ENCODE measurements around the gene AR. TPM values are rescaled to one million over a fixed set of nuclear protein-coding genes. Genes with fewer than 3 reads are reported as not detected.

AR gene
- total and polyA plus RNA-seq, 9 of the 15 experiments (the other 6 are each of a cell fraction or from before 2014, with no cell fraction given), result 0.01 to 0.04 (median 0.01) TPM; not detected in 6

- BruUV-seq (replicated peaks), result no TSS peak
- WGBS (ENCODE audit: insufficient coverage, low coverage, missing lambda C conversion rate), result 0% methylated on average over 3 of the region's 3 CpGs
Measured at GRCh38 chrX:67596839-67597790, 53.3 kb downstream of the AR start.

More at GRCh38 chrX:67596839-67597790, 53.3 kb downstream of the AR start:
- H3K36me3 ChIP-seq (ENCODE audit: control insufficient read depth, insufficient read depth, low read length), result no peaks in the 10 kb centered on the region
- no peak overlapping the region for H3K4me2 ChIP-seq (ENCODE audit: insufficient read depth, low read length)
- no peak for DNase-seq (ENCODE audit: extremely low read depth in 1 of 4, low spot score in 3 of 4)
- no peaks in the 10 kb centered on the region for H3K4me1 ChIP-seq (replicated peaks in 1 of 2; ENCODE audit: control insufficient read depth in 2 of 2, insufficient read depth in 2 of 2, low read length in 2 of 2)
- ChIA-PET CTCF (ENCODE audit: low intra/inter-chr PET ratio) (no interaction called here), POLR2A (no interaction called here)
- no peak for ATAC-seq
- H3K4me3 ChIP-seq, result no peak overlapping the region
- intact Hi-C loops (cut with micrococcal nuclease), result no loop called here
- in situ Hi-C loops (cut with MboI), result no loop called here
- no peaks in the 10 kb centered on the region for H3K27me3 ChIP-seq (ENCODE audit: control insufficient read depth in 2 of 2, insufficient read depth in 2 of 2, low read length in 2 of 2)
- H4K20me1 ChIP-seq (replicated peaks; ENCODE audit: control insufficient read depth, insufficient read depth, low read length), result no peaks in the 10 kb centered on the region
- FAIRE-seq, result no peak
- H3K9me1 ChIP-seq (ENCODE audit: control insufficient read depth, insufficient read depth, low read length), result no peaks in the 10 kb centered on the region
- H2AFZ ChIP-seq (ENCODE audit: low read depth, low read length), result no peak overlapping the region
- H3K9ac ChIP-seq (ENCODE audit: insufficient read depth in 1 of 2, low read depth in 2 of 2, low read length in 2 of 2), result no peak overlapping the region
- H3K27ac ChIP-seq (ENCODE audit: extremely low read depth, low read depth, low read length), result no peak overlapping the region
- no peaks in the 10 kb centered on the region for H3K9me3 ChIP-seq (replicated peaks; ENCODE audit: control insufficient read depth, insufficient read depth, low read depth, low read length)
- TF ChIP-seq LEF1 (IDR thresholded peaks at IDR 0.05), result no peak
- no peak for TF ChIP-seq SPI1 (IDR thresholded peaks at IDR 0.05; ENCODE audit: borderline replicate concordance, low read depth, low read length)
- no peak for TF ChIP-seq ZBTB33 (CRISPR knock-in tag; IDR thresholded peaks at IDR 0.05)
- TF ChIP-seq RBM39 (optimal IDR thresholded peaks at IDR 0.05; ENCODE audit: low read depth, low read length), result no peak
- no peak for TF ChIP-seq BRCA1 (IDR thresholded peaks at IDR 0.05)
- TF ChIP-seq BRCA1 (CRISPR knock-in tag; IDR thresholded peaks at IDR 0.05), result no peak
- no peak for TF ChIP-seq ZBTB26 (CRISPR knock-in tag; IDR thresholded peaks at IDR 0.05)
- TF ChIP-seq ZNF668 (CRISPR knock-in tag; IDR thresholded peaks at IDR 0.05), result no peak
- no peak for TF ChIP-seq SP2 (IDR thresholded peaks at IDR 0.05; ENCODE audit: extremely low read depth, low read depth, low read length, poor library complexity, severe bottlenecking)
- no peak for TF ChIP-seq FOXO4 (CRISPR knock-in tag; IDR thresholded peaks at IDR 0.05)
- no peaks in the 10 kb centered on the region for H3K79me2 ChIP-seq (ENCODE audit: control insufficient read depth, insufficient read depth, low read length)

Measured in K562 (cell line).